Measurements from ENCODE around the gene NDUFB2.
"Not testable (repeated sequence)": the region's sequence is repeated elsewhere in the genome, so short reads cannot be mapped to it uniquely, and the experiment has no call there.

NDUFB2 gene

DNA sequence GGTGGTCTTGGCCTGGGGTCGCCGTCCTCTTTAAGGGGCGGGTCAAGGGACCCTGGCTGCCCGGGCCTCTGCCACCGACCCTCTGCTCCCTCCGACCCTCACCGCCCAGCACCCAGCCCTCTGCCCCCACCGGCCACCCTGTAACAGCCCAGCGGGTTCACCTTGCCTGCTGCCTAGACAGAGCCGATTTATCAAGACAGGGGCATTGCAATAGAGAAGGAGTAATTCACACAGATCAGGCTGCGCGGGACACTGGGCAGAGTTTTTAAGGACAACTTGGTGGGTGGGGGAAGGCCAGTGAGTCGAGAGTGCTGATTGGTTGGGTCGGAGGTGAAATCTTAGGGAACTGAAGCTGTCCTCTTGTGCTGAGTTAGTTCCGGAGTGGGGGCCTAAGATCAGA, 24.5 kb upstream of the NDUFB2 start:
- Histone ChIP-seq H3K27me3 (ENCODE audit: control insufficient read depth, insufficient read depth, low read length, poor library complexity, severe bottlenecking) (peaks cover 27% of the 10 kb centered on the region), H3K9me3 (ENCODE audit: control insufficient read depth, low read length) (no peaks in the 10 kb centered on the region), H3K36me3 (ENCODE audit: control insufficient read depth, insufficient read depth, low read length) (no peaks in the 10 kb centered on the region), H3K27ac (ENCODE audit: insufficient read depth, low read depth, low read length, poor library complexity, severe bottlenecking) (no peak overlapping the region), H3K4me3 (ENCODE audit: insufficient read depth, low read depth, low read length) (no peak overlapping the region), H3K4me1 (ENCODE audit: control insufficient read depth, insufficient read depth, low read length) (no peaks in the 10 kb centered on the region)
- WGBS, 2 experiments = 79 to 80% methylated on average over 15 of the region's 15 CpGs

DNA sequence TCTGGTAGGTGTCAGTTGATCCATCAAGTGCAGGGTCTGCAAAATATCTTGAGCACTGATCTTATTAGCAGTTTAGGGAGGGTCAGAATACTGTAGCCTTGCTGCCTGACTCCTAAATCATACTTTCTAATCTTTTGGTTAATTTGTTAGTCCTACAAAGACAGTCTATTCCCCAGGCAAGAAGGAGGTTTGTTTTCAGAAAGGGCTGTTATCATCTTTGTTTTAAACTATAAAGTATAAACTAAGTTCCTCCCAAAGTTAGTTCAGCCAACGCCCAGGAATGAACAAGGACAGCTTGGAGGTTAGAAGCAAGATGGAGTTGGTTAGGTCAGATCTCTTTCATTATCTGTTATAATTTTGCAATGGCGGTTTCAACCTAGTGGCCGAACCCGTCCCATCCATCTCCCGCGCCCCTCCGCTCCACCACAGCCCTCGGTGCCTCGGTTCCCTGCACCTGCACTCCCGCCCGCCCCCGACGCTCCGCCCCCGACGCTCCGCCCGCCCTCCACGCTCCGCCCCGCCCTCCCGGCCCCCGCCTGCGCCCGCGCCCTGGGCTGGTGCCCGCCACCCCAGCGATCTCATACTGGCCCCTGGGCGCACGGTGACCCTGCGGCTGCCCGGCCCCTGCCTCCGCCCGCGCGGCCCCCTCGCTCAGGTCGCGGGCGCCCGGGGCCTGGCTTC, 24.0 kb upstream of the NDUFB2 start, which contains the start of gene ADCK2:
Gene ADCK2, plus strand, starts transcription at position 564 of the 681 bp plus-strand sequence. CDS start 386 bp downstream, outside the sequence.
- Histone ChIP-seq H3K4me1 (ENCODE audit: control insufficient read depth, insufficient read depth, low read length) (no peaks in the 10 kb centered on the region), H3K27me3 (ENCODE audit: control insufficient read depth, insufficient read depth, low read length, poor library complexity, severe bottlenecking) (peaks cover 27% of the 10 kb centered on the region), H3K27ac (ENCODE audit: insufficient read depth, low read depth, low read length, poor library complexity, severe bottlenecking) (no peak within 1 kb of the TSS), H3K36me3 (ENCODE audit: control insufficient read depth, insufficient read depth, low read length) (no peaks in the 10 kb centered on the region), H3K4me3 (ENCODE audit: insufficient read depth, low read depth, low read length) (peak within 1 kb of the TSS; percentile 55), H3K9me3 (ENCODE audit: control insufficient read depth, low read length) (no peaks in the 10 kb centered on the region)
- whole genome bisulfite sequencing, 2 experiments = 1 to 2% methylated on average over 40 to 41 of the region's 41 CpGs

DNA sequence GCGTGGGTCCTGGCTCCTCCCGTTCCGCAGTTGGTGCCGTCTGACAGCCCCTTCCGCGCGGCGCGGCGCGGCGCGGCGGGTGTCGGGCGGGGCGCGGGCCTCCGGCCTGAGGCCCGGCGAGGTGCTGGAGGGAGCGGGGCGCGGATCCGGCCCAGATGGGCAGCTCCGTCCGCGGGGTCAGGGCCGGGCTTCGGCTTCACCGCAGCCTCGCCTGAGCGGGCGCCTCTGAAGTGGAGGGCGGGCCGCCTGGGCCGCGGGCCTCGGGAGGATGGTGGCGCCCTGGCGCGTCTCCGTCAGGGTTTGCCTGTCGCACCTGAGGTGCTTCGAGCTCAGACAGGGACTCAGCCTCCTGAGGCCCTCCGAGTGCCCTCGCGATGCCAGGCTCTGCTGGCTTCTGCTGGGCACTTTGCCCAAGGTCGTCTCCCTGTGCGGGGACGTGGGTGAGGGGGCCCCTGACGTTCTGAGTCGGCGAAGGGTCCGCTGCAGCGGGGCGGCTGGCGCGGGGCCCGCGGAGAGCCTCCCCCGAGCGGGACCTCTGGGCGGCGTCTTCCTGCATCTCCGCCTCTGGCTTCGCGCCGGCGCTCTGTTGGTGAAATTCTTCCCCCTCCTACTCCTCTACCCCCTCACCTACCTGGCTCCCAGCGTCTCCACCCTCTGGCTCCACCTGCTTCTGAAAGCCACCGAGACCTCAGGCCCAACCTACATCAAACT, 23.3 kb upstream of the NDUFB2 start:
- H3K4me1 ChIP-seq (ENCODE audit: control insufficient read depth, insufficient read depth, low read length) = no peaks in the 10 kb centered on the region
- no peaks in the 10 kb centered on the region for H3K9me3 ChIP-seq (ENCODE audit: control insufficient read depth, low read length)
- no peak overlapping the region for H3K27ac ChIP-seq (ENCODE audit: insufficient read depth, low read depth, low read length, poor library complexity, severe bottlenecking)
- WGBS, 2 experiments = 1% methylated on average over 72 of the region's 72 CpGs
- H3K4me3 ChIP-seq (ENCODE audit: insufficient read depth, low read depth, low read length) = peak overlapping the region; percentile 55
- H3K27me3 ChIP-seq (ENCODE audit: control insufficient read depth, insufficient read depth, low read length, poor library complexity, severe bottlenecking) = peaks cover 27% of the 10 kb centered on the region
- no peaks in the 10 kb centered on the region for H3K36me3 ChIP-seq (ENCODE audit: control insufficient read depth, insufficient read depth, low read length)

DNA sequence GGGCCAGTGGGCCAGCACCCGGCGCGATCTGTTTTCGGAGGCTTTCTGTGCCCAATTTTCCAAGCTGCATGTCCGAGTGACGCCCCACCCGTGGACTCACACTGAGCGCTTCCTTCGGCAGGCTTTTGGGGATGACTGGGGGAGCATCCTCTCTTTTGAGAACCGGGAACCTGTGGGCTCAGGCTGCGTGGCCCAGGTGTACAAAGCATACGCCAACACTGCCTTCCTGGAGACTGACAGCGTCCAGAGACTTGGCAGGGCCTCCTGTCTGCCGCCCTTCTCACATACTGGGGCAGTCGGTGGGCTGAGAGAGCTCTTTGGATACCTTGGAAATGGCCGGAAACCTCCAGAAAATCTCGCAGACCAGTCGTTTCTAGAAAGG, 22.7 kb upstream of the NDUFB2 start:
- Histone ChIP-seq H3K36me3 (ENCODE audit: control insufficient read depth, insufficient read depth, low read length) (no peaks in the 10 kb centered on the region), H3K4me1 (ENCODE audit: control insufficient read depth, insufficient read depth, low read length) (no peaks in the 10 kb centered on the region), H3K27ac (ENCODE audit: insufficient read depth, low read depth, low read length, poor library complexity, severe bottlenecking) (no peak overlapping the region), H3K27me3 (ENCODE audit: control insufficient read depth, insufficient read depth, low read length, poor library complexity, severe bottlenecking) (peaks cover 27% of the 10 kb centered on the region), H3K4me3 (ENCODE audit: insufficient read depth, low read depth, low read length) (peak overlapping the region; percentile 55), H3K9me3 (ENCODE audit: control insufficient read depth, low read length) (no peaks in the 10 kb centered on the region)
- WGBS, 2 experiments = 68 to 70% methylated on average over 18 of the region's 18 CpGs

DNA sequence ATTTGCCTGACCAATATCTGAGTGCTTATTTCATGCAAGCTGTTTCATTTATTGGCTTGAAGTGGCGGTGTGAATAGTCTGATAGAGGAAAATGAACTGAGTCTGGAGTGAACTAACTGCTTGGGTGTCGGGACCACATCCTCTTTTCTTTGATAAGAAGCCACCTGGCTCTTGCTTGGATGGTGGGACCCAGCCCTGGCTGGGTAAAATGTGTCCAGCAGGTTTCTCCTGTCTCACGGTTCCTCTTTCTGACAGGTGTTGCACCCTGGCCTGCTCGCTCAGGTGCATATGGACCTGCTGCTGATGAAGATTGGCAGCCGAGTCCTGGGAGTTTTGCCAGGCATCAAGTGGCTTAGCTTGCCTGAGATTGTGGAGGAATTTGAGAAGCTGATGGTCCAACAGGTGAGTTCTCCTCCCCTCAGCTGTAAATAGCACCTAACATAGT, 22.1 kb upstream of the NDUFB2 start:
- Histone ChIP-seq H3K4me3 (ENCODE audit: insufficient read depth, low read depth, low read length) (no peak overlapping the region), H3K27ac (ENCODE audit: insufficient read depth, low read depth, low read length, poor library complexity, severe bottlenecking) (no peak overlapping the region), H3K4me1 (ENCODE audit: control insufficient read depth, insufficient read depth, low read length) (no peaks in the 10 kb centered on the region), H3K36me3 (ENCODE audit: control insufficient read depth, insufficient read depth, low read length) (no peaks in the 10 kb centered on the region), H3K27me3 (ENCODE audit: control insufficient read depth, insufficient read depth, low read length, poor library complexity, severe bottlenecking) (peaks cover 27% of the 10 kb centered on the region), H3K9me3 (ENCODE audit: control insufficient read depth, low read length) (no peaks in the 10 kb centered on the region)
- WGBS, 2 experiments = 92 to 95% methylated on average over 5 of the region's 5 CpGs

DNA sequence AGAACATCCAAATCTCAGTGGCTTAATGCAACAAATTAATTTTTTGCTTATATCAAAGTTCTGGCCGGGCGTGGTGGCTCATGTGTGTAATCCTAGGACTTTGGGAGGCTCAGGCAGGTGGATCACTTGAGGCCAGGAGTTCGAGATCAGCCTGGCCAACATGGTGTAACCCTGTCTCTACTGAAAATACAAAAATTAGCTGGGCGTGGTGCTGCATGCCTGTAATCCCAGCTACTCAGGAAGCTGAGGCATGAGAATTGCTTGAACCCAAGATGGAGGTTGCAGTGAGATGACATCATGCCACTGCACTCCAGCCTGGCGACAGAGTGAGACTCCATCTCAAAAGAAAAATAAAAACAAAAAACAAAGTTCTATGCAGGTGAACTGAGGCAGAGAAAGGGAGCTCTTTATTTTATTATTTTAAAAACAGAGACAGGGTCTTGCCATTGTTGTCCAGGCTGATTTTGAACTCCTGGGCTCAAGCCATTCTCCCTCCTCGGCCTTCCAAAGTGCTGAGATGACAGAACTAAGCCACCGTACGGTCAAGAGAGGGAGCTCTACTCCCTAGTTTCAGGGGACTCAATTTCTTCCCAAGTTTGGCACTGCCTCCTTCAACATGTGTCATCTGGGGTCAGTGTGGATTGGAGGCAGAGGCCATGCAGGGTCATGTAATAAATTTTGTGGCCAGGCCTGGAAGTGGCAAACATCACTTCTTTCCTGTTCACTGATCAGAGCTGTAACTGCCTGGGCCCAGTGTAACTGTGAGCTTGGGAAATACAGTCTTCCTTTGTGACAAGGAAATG, 21.4 kb upstream of the NDUFB2 start:
- 67 to 70% methylated on average over 8 of the region's 8 CpGs for WGBS, 2 experiments
- no peak overlapping the region for H3K4me3 ChIP-seq (ENCODE audit: insufficient read depth, low read depth, low read length)
- H3K27me3 ChIP-seq (ENCODE audit: control insufficient read depth, insufficient read depth, low read length, poor library complexity, severe bottlenecking) = peaks cover 27% of the 10 kb centered on the region
- no peak overlapping the region for H3K27ac ChIP-seq (ENCODE audit: insufficient read depth, low read depth, low read length, poor library complexity, severe bottlenecking)
- H3K36me3 ChIP-seq (ENCODE audit: control insufficient read depth, insufficient read depth, low read length) = no peaks in the 10 kb centered on the region
- no peaks in the 10 kb centered on the region for H3K9me3 ChIP-seq (ENCODE audit: control insufficient read depth, low read length)
- H3K4me1 ChIP-seq (ENCODE audit: control insufficient read depth, insufficient read depth, low read length) = no peaks in the 10 kb centered on the region

DNA sequence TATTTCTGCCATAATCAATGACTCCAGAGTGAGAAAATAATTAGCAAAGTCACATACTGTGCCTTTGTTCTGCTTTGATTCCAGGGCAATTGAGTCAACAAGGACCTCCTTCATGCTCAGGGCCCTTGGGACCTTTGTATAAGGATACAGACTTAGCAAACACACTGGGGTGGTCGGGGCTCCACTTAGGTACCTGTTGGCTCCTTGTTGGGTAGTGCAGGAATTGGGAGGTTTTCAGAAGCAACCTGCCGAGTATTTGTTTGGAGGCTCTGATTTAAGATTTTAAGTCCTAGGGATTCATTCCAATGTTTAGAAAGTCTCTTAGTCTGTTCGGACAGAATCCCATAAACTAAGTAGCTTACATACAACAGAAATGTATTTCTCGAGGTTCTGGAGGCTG, 20.8 kb upstream of the NDUFB2 start:
- no peaks in the 10 kb centered on the region for H3K36me3 ChIP-seq (ENCODE audit: control insufficient read depth, insufficient read depth, low read length)
- WGBS, 2 experiments = 90 to 97% methylated on average over 4 of the region's 4 CpGs
- no peaks in the 10 kb centered on the region for H3K9me3 ChIP-seq (ENCODE audit: control insufficient read depth, low read length)
- no peaks in the 10 kb centered on the region for H3K4me1 ChIP-seq (ENCODE audit: control insufficient read depth, insufficient read depth, low read length)
- peaks cover 27% of the 10 kb centered on the region for H3K27me3 ChIP-seq (ENCODE audit: control insufficient read depth, insufficient read depth, low read length, poor library complexity, severe bottlenecking)
- no peak overlapping the region for H3K27ac ChIP-seq (ENCODE audit: insufficient read depth, low read depth, low read length, poor library complexity, severe bottlenecking)
- H3K4me3 ChIP-seq (ENCODE audit: insufficient read depth, low read depth, low read length) = no peak overlapping the region

DNA sequence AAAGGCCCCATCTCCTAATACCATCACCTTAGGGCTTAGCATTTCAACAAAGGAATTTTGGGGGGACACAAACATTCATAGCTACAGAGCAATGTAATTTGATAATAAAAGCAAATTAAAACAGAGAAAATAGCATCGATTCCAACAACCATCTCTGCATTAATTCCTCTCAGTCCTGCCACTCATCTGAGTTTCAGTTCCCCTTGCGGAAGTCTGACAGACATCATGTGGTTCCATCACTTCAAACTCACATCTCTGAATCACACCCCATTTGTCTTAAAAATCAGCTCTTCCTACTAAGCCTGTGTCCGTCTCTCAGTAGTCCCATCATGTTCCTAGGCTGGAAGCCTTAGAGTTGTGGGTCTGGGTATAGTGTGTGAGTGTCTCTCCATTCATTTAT, 20.2 kb upstream of the NDUFB2 start:
- H3K27me3 ChIP-seq (ENCODE audit: control insufficient read depth, insufficient read depth, low read length, poor library complexity, severe bottlenecking) = peaks cover 27% of the 10 kb centered on the region
- no peak overlapping the region for H3K4me3 ChIP-seq (ENCODE audit: insufficient read depth, low read depth, low read length)
- no peaks in the 10 kb centered on the region for H3K4me1 ChIP-seq (ENCODE audit: control insufficient read depth, insufficient read depth, low read length)
- no peaks in the 10 kb centered on the region for H3K9me3 ChIP-seq (ENCODE audit: control insufficient read depth, low read length)
- 90 to 97% methylated on average over 3 of the region's 3 CpGs for WGBS, 2 experiments
- H3K27ac ChIP-seq (ENCODE audit: insufficient read depth, low read depth, low read length, poor library complexity, severe bottlenecking) = no peak overlapping the region
- H3K36me3 ChIP-seq (ENCODE audit: control insufficient read depth, insufficient read depth, low read length) = no peaks in the 10 kb centered on the region

DNA sequence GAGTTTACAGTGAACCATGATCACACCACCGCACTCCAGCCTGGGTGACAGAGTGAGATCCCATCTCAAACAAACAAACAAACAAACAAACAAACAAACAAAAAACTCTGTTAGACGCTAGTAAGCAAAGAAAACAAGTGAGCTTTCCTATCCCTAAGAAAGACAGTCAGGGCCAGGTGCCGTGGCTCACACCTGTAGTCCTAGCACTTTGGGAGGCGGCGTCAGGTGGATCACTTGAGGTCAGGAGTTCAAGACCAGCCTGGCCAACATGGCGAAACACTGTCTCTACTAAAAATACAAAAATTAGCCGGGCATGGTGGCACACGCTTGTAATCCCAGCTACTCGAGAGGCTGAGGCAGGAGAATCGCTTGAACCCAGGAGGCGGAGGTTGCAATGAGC, 19.6 kb upstream of the NDUFB2 start:
- not testable (repeated sequence) for H3K4me3 ChIP-seq (ENCODE audit: insufficient read depth, low read depth, low read length); H3K9me3 ChIP-seq (ENCODE audit: control insufficient read depth, low read length); H3K4me1 ChIP-seq (ENCODE audit: control insufficient read depth, insufficient read depth, low read length); H3K27ac ChIP-seq (ENCODE audit: insufficient read depth, low read depth, low read length, poor library complexity, severe bottlenecking); H3K36me3 ChIP-seq (ENCODE audit: control insufficient read depth, insufficient read depth, low read length)
- H3K27me3 ChIP-seq (ENCODE audit: control insufficient read depth, insufficient read depth, low read length, poor library complexity, severe bottlenecking) = peaks cover 27% of the 10 kb centered on the region
- 92 to 93% methylated on average over 11 of the region's 11 CpGs for WGBS, 2 experiments

DNA sequence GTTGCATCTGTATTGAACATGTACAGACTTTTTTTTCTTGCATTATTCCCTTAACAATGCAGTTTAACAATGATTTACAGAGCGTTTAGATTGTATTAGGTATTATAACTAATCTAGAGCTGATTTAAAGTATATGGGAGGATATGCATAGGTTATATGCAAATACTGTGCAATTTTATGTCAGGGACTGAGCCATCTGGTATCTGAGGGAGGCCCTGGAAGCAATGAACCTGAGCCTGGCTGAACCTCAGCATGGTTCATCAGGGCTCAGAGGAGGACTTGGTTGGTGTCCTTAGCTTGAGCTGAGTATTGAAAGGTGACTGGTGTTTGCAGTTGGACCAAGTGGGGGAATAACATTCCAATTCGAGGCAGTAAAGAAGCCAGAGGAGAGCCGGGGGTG, 19.0 kb upstream of the NDUFB2 start:
- H3K27me3 ChIP-seq (ENCODE audit: control insufficient read depth, insufficient read depth, low read length, poor library complexity, severe bottlenecking) = peaks cover 22% of the 10 kb centered on the region
- no peak overlapping the region for H3K4me3 ChIP-seq (ENCODE audit: insufficient read depth, low read depth, low read length)
- H3K27ac ChIP-seq (ENCODE audit: insufficient read depth, low read depth, low read length, poor library complexity, severe bottlenecking) = no peak overlapping the region
- 92 to 94% methylated on average over 3 of the region's 3 CpGs for WGBS, 2 experiments
- no peaks in the 10 kb centered on the region for H3K9me3 ChIP-seq (ENCODE audit: control insufficient read depth, low read length)
- no peaks in the 10 kb centered on the region for H3K4me1 ChIP-seq (ENCODE audit: control insufficient read depth, insufficient read depth, low read length)
- H3K36me3 ChIP-seq (ENCODE audit: control insufficient read depth, insufficient read depth, low read length) = no peaks in the 10 kb centered on the region
